Spleen (tissue), 11 donors: ENCODE measurements around the gene OXTR. TPM values are rescaled to one million over a fixed set of nuclear protein-coding genes. Genes with fewer than 3 reads are reported as not detected.

ENCODE experiments used
- DNase-seq: peaks from one replicate; pipeline ENCODE4 v3.0.0-alpha.2; 2020
- H3K27ac ChIP-seq, 8 donors: fragments of 200-600 bp; sonication (generic) in 7 of 8; 1 replicate in 4 of 8; 2 replicates in 4 of 8; pipeline versions ENCODE4 v1.5.0 to v1.8.0; 2016 to 2021; ENCODE audit warnings: inconsistent platforms in 4 of 8, mild to moderate bottlenecking in 4 of 8, moderate library complexity in 1 of 8
- H3K27me3 ChIP-seq, 7 donors: fragments of 200-600 bp; sonication (generic) in 6 of 7; replicated peaks in 1 of 7; 1 replicate in 4 of 7; 2 replicates in 3 of 7; pipeline versions ENCODE4 v1.5.0 to v1.8.0; 2016 to 2021; ENCODE audit warnings: inconsistent platforms in 3 of 7, mild to moderate bottlenecking in 1 of 7
- H3K36me3 ChIP-seq, 6 donors: fragments of 200-600 bp; sonication (generic) in 5 of 6; 1 replicate in 4 of 6; 2 replicates in 2 of 6; pipeline versions ENCODE4 v1.5.0 to v1.8.0; 2016 to 2021; ENCODE audit warnings: inconsistent platforms in 2 of 6
- H3K4me1 ChIP-seq, 6 donors: fragments of 200-600 bp; sonication (generic) in 5 of 6; 1 replicate in 3 of 6; 2 replicates in 3 of 6; pipeline versions ENCODE4 v1.5.0 to v1.8.0; 2016 to 2021; ENCODE audit warnings: inconsistent platforms in 3 of 6
- H3K4me3 ChIP-seq, 8 donors: fragments of 200-600 bp; sonication (generic) in 7 of 8; 1 replicate in 4 of 8; 2 replicates in 4 of 8; pipeline versions ENCODE4 v1.5.0 to v1.8.0; 2016 to 2021; ENCODE audit warnings: inconsistent platforms in 4 of 8, mild to moderate bottlenecking in 4 of 8, moderate library complexity in 2 of 8
- H3K9me3 ChIP-seq, 8 donors: fragments of 200-600 bp; sonication (generic) in 7 of 8; 1 replicate in 4 of 8; 2 replicates in 4 of 8; pipeline versions ENCODE4 v1.5.0 to v1.8.0; 2016 to 2021; ENCODE audit warnings: inconsistent platforms in 4 of 8
- CTCF ChIP-seq, 11 experiments: fragments of 200-600 bp in 7 of 11; fragments of 450-650 bp in 4 of 11; sonication (generic) in 4 of 11; IDR thresholded peaks in 8 of 11; conservative IDR thresholded peaks in 3 of 11; 1 replicate in 7 of 11; 2 replicates in 4 of 11; pipeline versions ENCODE4 v1.4.0 to v1.8.0; 2016 to 2021; ENCODE audit warnings: antibody characterized with exemption in 11 of 11, inconsistent platforms in 4 of 11, mild to moderate bottlenecking in 1 of 11
- POLR2A ChIP-seq, 3 donors: fragments of 450-650 bp; IDR thresholded peaks; one replicate each; pipeline ENCODE4 v1.5.1; 2017; ENCODE audit warnings: antibody characterized with exemption in 3 of 3, mild to moderate bottlenecking in 1 of 3
- POLR2AphosphoS5 ChIP-seq, 3 donors: sonication (generic); formaldehyde crosslinking; IDR thresholded peaks; one replicate each; pipeline ENCODE4 v1.5.1; 2017; ENCODE audit warnings: antibody characterized with exemption in 3 of 3
- WGBS, 5 donors: extraction: QIAGEN DNeasy Blood & Tissue Kit in 3 of 5; methylation state at CpG; one replicate each; pipeline versions ENCODE4 v1.1.5 to v1.1.7; 2013 to 2018; 5-methylcytosine and 5-hydroxymethylcytosine counted together
- intact Hi-C: fragments of 100-400 bp; cut with DNase I; formaldehyde crosslinking; loops from one replicate; pipeline ENCODE4 v1.15.0; 2023; ENCODE audit warnings: low total_unique reads
- polyA plus RNA-seq, 3 donors: library from polyadenylated mRNA; stranded (reverse); fragments of 200-250 nt; gene quantifications; one replicate each; pipeline ENCODE4 v1.2.1, GENCODE V29; 2013
- total RNA-seq, 7 donors: library from RNA; depleted of rRNA in 3 of 7; stranded (reverse); fragments of >200 nt in 3 of 7; fragmentation: NEBNext Ultra II Directional in 4 of 7; extraction: Animal tissue kit (Norgen Biotek cat#: 25700) in 4 of 7; gene quantifications; one replicate each; pipeline versions ENCODE4 v1.1.0 to v1.2.1, GENCODE V29; 2016 to 2021
- donor health status: healthy with polysubstance abuse.
- donor health status: DM: no; HTN: no; CAD: no; lungs with moderate emphysema.
- donor health status: DM: no; HTN: no; CAD: no.
- donor health status: Bipolar disorder and iron deficiency.
- donor health status: healthy.
- donor health status: DM: no; HTN: no; CAD: no.
- donor health status: DM: yes; HTN: yes; CAD: no.

The OXTR gene
- total and polyA plus RNA-seq, 10 donors, result 0.19 to 1.4 (median 0.43) TPM

GRCh38 chr3:8729479-8729878 is 39.9 kb downstream of the OXTR start:
- no peak for TF ChIP-seq CTCF (IDR thresholded peaks at IDR 0.05 in 8 of 11, conservative IDR thresholded peaks at IDR 0.05 in 3 of 11)
- no peak for TF ChIP-seq POLR2A (IDR thresholded peaks at IDR 0.05)
- TF ChIP-seq POLR2AphosphoS5 (IDR thresholded peaks at IDR 0.05), result no peak
- 89 to 100% (median 90%) methylated on average over 3 of the region's 3 CpGs for WGBS, 5 donors
- Histone ChIP-seq H3K4me3 (no peak overlapping the region), H3K9me3 (peaks cover 0 to 11% (median 8%) of the 10 kb centered on the region in 8 donors), H3K36me3 (no peaks in the 10 kb centered on the region), H3K4me1 (peaks cover 0 to 7% (median 0%) of the 10 kb centered on the region in 6 donors), H3K27ac (no peak overlapping the region), H3K27me3 (peaks cover 0 to 18% (median 0%) of the 10 kb centered on the region in 7 donors)
- intact Hi-C loops, result no loop called here
- no peak for DNase-seq

GRCh38 chr3:8727605-8728512 is 41.6 kb downstream of the OXTR start:
- no peak for TF ChIP-seq POLR2AphosphoS5 (IDR thresholded peaks at IDR 0.05)
- TF ChIP-seq CTCF (IDR thresholded peaks at IDR 0.05 in 8 of 11, conservative IDR thresholded peaks at IDR 0.05 in 3 of 11), result no peak
- no peak for TF ChIP-seq POLR2A (IDR thresholded peaks at IDR 0.05)
- Histone ChIP-seq H3K36me3 (no peaks in the 10 kb centered on the region), H3K9me3 (peaks cover 0 to 11% (median 8%) of the 10 kb centered on the region in 8 donors), H3K27me3 (peaks cover 0 to 13% (median 0%) of the 10 kb centered on the region in 7 donors), H3K4me3 (no peak overlapping the region), H3K4me1 (peaks cover 0 to 7% (median 0%) of the 10 kb centered on the region in 6 donors), H3K27ac (no peak overlapping the region)
- 78 to 89% (median 85%) methylated on average over 9 of the region's 9 CpGs for WGBS, 5 donors
- intact Hi-C loops, result no loop called here
- DNase-seq, result peak; percentile 51

- Histone ChIP-seq H3K27me3 (peaks cover 0 to 3% (median 0%) of the 10 kb centered on the region in 7 donors), H3K9me3 (peaks cover 0 to 11% (median 9%) of the 10 kb centered on the region in 8 donors), H3K4me1 (no peaks in the 10 kb centered on the region), H3K36me3 (no peaks in the 10 kb centered on the region), H3K4me3 (no peak overlapping the region), H3K27ac (no peak overlapping the region)
- intact Hi-C loops, result no loop called here
- no peak for DNase-seq
- TF ChIP-seq POLR2AphosphoS5 (IDR thresholded peaks at IDR 0.05), result no peak
- TF ChIP-seq CTCF (IDR thresholded peaks at IDR 0.05 in 8 of 11, conservative IDR thresholded peaks at IDR 0.05 in 3 of 11), result no peak
- TF ChIP-seq POLR2A (IDR thresholded peaks at IDR 0.05), result no peak
- 85 to 90% (median 88%) methylated on average over 3 of the region's 3 CpGs for WGBS, 5 donors
These were observed 45.2 kb downstream of the OXTR start for GRCh38 chr3:8724108-8724752.

- no peak for TF ChIP-seq POLR2A (IDR thresholded peaks at IDR 0.05)
- no peak for TF ChIP-seq POLR2AphosphoS5 (IDR thresholded peaks at IDR 0.05)
- TF ChIP-seq CTCF (IDR thresholded peaks at IDR 0.05 in 8 of 11, conservative IDR thresholded peaks at IDR 0.05 in 3 of 11), result no peak
- peaks cover 0 to 11% (median 9%) of the 10 kb centered on the region in 8 donors for H3K9me3 ChIP-seq
- no peak for DNase-seq
- 53 to 65% (median 58%) methylated on average over 3 of the region's 3 CpGs for WGBS, 5 donors
- H3K4me3 ChIP-seq, result no peak overlapping the region
- H3K27ac ChIP-seq, result no peak overlapping the region
- H3K27me3 ChIP-seq, result peaks cover 0 to 3% (median 0%) of the 10 kb centered on the region in 7 donors
- no peaks in the 10 kb centered on the region for H3K4me1 ChIP-seq
- no peaks in the 10 kb centered on the region for H3K36me3 ChIP-seq
- intact Hi-C loops, result no loop called here
These were observed 45.8 kb downstream of the OXTR start for GRCh38 chr3:8723612-8724011.
